HG02981 (cell line): ENCODE results near the gene GALK2.
"Not testable (repeated sequence)": the region's sequence is repeated elsewhere in the genome, so short reads cannot be mapped to it uniquely, and the experiment has no call there.

ENCODE experiments used
- ATAC-seq: cut with Tn5 transposase; IDR thresholded peaks from one replicate; pipeline ENCODE4 v1.9.1; 2021; ENCODE audit warnings: mild to moderate bottlenecking, moderate library complexity; ENCODE audit not compliant: unreplicated experiment

GALK2 gene

GRCh38 chr15:49163678-49164077, 6.4 kb upstream of the GALK2 start:
- ATAC-seq = no peak

GRCh38 chr15:49164865-49165264, 5.2 kb upstream of the GALK2 start:
- no peak for ATAC-seq

GRCh38 chr15:49168016-49168415, 2.0 kb upstream of the GALK2 start:
- no peak for ATAC-seq

- no peak for ATAC-seq
Measured at GRCh38 chr15:49171790-49172189, 1.7 kb downstream of the GALK2 start.

GRCh38 chr15:49174902-49175301, 4.9 kb downstream of the GALK2 start:
- no peak for ATAC-seq

- not testable (repeated sequence) for ATAC-seq
Measured at GRCh38 chr15:49175582-49176397, 5.7 kb downstream of the GALK2 start.

GRCh38 chr15:49178497-49178896, 8.4 kb downstream of the GALK2 start:
- ATAC-seq = no peak

- no peak for ATAC-seq
Measured at GRCh38 chr15:49179433-49180190, 9.6 kb downstream of the GALK2 start.

GRCh38 chr15:49182128-49182527, 12.1 kb downstream of the GALK2 start:
- no peak for ATAC-seq

GRCh38 chr15:49183741-49184140, 13.7 kb downstream of the GALK2 start:
- not testable (repeated sequence) for ATAC-seq

GRCh38 chr15:49185473-49185872, 15.4 kb downstream of the GALK2 start:
- ATAC-seq = peak; percentile 85

GRCh38 chr15:49187549-49188245, 17.6 kb downstream of the GALK2 start:
- no peak for ATAC-seq

- ATAC-seq = no peak
Measured at GRCh38 chr15:49188933-49189332, 18.9 kb downstream of the GALK2 start.

GRCh38 chr15:49189631-49190030, 19.6 kb downstream of the GALK2 start:
- no peak for ATAC-seq

GRCh38 chr15:49190586-49190985, 20.5 kb downstream of the GALK2 start:
- no peak for ATAC-seq

GRCh38 chr15:49191892-49192291, 21.8 kb downstream of the GALK2 start:
- no peak for ATAC-seq

- ATAC-seq = no peak
Measured at GRCh38 chr15:49196856-49197255, 26.8 kb downstream of the GALK2 start.

GRCh38 chr15:49199666-49200065, 29.6 kb downstream of the GALK2 start:
- ATAC-seq = no peak

- no peak for ATAC-seq
Measured at GRCh38 chr15:49200347-49200746, 30.3 kb downstream of the GALK2 start.

GRCh38 chr15:49208102-49208501, 38.1 kb downstream of the GALK2 start:
- ATAC-seq = not testable (repeated sequence)

- ATAC-seq = no peak
Measured at GRCh38 chr15:49212897-49213296, 42.9 kb downstream of the GALK2 start.
